HCT116 (cell line): ENCODE measurements around the gene CXCL8.

ENCODE experiments used
- POLR2AphosphoS5 ChIP-seq: IDR thresholded peaks from 2 replicates; pipeline ENCODE4 v1.6.1; 2011; ENCODE audit warnings: mild to moderate bottlenecking, low read depth, low read length, moderate library complexity
- ZNF274 ChIP-seq: fragments of 200-500 bp; sonication (Bioruptor generic); IDR thresholded peaks from 2 replicates; pipeline ENCODE4 v1.6.1; 2014; ENCODE audit warnings: mild to moderate bottlenecking, low read depth, low read length, inconsistent platforms

DNA sequence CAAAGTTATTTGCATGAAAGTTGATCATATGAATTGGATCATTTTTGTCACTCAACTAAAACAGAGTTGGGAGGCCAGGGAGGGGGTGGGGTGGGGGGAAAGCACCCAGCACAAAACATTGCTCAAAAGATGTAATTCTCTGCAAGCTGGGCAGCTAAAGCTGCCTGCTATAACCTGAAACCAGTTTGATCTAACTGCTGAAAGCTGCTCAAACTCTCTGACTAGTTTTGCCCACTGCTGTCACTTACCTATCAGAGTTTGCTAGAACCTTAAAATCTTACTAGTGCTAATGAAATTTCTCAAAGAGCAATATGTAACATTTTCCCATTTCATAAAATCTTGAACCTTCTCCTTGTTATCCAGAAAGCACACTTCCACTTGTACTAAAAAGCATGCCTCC lies 10.4 kb downstream of the CXCL8 start:
- TF ChIP-seq ZNF274 (no peak), POLR2AphosphoS5 (no peak)
